IMR-90 (cell line): ENCODE results near the gene LRP6. TPM values are rescaled to one million over a fixed set of nuclear protein-coding genes. Genes with fewer than 3 reads are reported as not detected.

ENCODE experiments used
- ATAC-seq: fragments of 200-7000 bp; cut with Tn5 transposase; 2 replicates; pipeline ENCODE4 v1.9.1; 2020; ENCODE audit warnings: low read depth, mild to moderate bottlenecking, moderate library complexity
- BruUV-seq: library from RNA; stranded (reverse); fragments of 400-500 nt; replicated peaks from 2 replicates; lab custom pipeline; 2021; lab: Mats Ljungman, UMichigan
- CTCF ChIA-PET: fragments of 300-600 bp; formaldehyde crosslinking; extraction: SDS; loops from one replicate; lab custom pipeline; 2021; ENCODE audit warnings: antibody characterized with exemption; lab: Yijun Ruan, JAX
- POLR2A ChIA-PET: fragments of 300-600 bp; sonication (Branson Sonifier 250); formaldehyde crosslinking; loops from one replicate; lab custom pipeline; 2022; ENCODE audit warnings: antibody characterized with exemption; ENCODE audit not compliant: unreplicated experiment; lab: Charles Lee
- DNase-seq: peaks from one replicate; pipeline ENCODE4 v3.0.0; 2013
- H2AFZ ChIP-seq: replicated peaks from 2 replicates; pipeline ENCODE3; 2013; ENCODE audit warnings: low read length, mild to moderate bottlenecking; ENCODE audit not compliant: poor library complexity
- H2AK5ac ChIP-seq: 2 replicates; pipeline ENCODE4 v1.6.1; 2013; ENCODE audit warnings: low read depth, low read length, inconsistent platforms
- H2AK9ac ChIP-seq: replicated peaks from 2 replicates; pipeline ENCODE3; 2013; ENCODE audit warnings: mild to moderate bottlenecking, low read depth, low read length, moderate library complexity; ENCODE audit not compliant: poor library complexity
- H2BK120ac ChIP-seq: 2 replicates; pipeline ENCODE4 v1.6.1; 2013; ENCODE audit warnings: low read depth, low read length, inconsistent platforms
- H2BK15ac ChIP-seq: 3 replicates; pipeline ENCODE4 v1.6.1; 2013; ENCODE audit warnings: low read depth, low read length, inconsistent platforms
- H2BK20ac ChIP-seq: 2 replicates; pipeline ENCODE4 v1.6.1; 2013; ENCODE audit warnings: low read depth, mild to moderate bottlenecking, inconsistent platforms, low read length, moderate library complexity
- H2BK5ac ChIP-seq: 2 replicates; pipeline ENCODE4 v1.6.1; 2013; ENCODE audit warnings: mild to moderate bottlenecking, low read depth, low read length, inconsistent platforms; ENCODE audit not compliant: poor library complexity, severe bottlenecking
- H3K14ac ChIP-seq: replicated peaks from 2 replicates; pipeline ENCODE4 v1.6.1; 2013; ENCODE audit warnings: low read depth, low read length, inconsistent platforms
- H3K18ac ChIP-seq: 2 replicates; pipeline ENCODE4 v1.6.1; 2013; ENCODE audit warnings: low read depth, low read length, control low read depth
- H3K23ac ChIP-seq: 2 replicates; pipeline ENCODE4 v1.6.1; 2013; ENCODE audit warnings: low read depth, low read length, inconsistent platforms
- H3K27ac ChIP-seq: 2 replicates; pipeline ENCODE4 v1.5.1; 2013; ENCODE audit warnings: mild to moderate bottlenecking, control low read depth, low read length; ENCODE audit not compliant: insufficient read depth
- H3K27me3 ChIP-seq: 2 replicates; pipeline ENCODE4 v1.6.1; 2013; ENCODE audit warnings: low read length; ENCODE audit not compliant: control insufficient read depth, insufficient read depth
- H3K36me3 ChIP-seq: 2 replicates; pipeline ENCODE4 v1.6.1; 2013; ENCODE audit warnings: low read length, mixed read lengths; ENCODE audit not compliant: control insufficient read depth, insufficient read depth
- H3K4ac ChIP-seq: 2 replicates; pipeline ENCODE4 v1.6.1; 2013; ENCODE audit warnings: low read depth, low read length, inconsistent platforms
- H3K4me1 ChIP-seq: 2 replicates; pipeline ENCODE4 v1.6.1; 2013; ENCODE audit warnings: low read length, mixed read lengths; ENCODE audit not compliant: control insufficient read depth, insufficient read depth
- H3K4me2 ChIP-seq: 2 replicates; pipeline ENCODE4 v1.6.1; 2013; ENCODE audit warnings: low read depth, mild to moderate bottlenecking, control low read depth, low read length, moderate library complexity
- H3K4me3 ChIP-seq: 2 replicates; pipeline ENCODE4 v1.5.1; 2013; ENCODE audit warnings: low read depth, mild to moderate bottlenecking, control low read depth, low read length, moderate library complexity; ENCODE audit not compliant: insufficient read depth
- H3K56ac ChIP-seq: 2 replicates; pipeline ENCODE4 v1.6.1; 2013; ENCODE audit warnings: low read length, inconsistent platforms; ENCODE audit not compliant: insufficient read depth; ENCODE audit errors: extremely low read depth
- H3K79me1 ChIP-seq, 2 experiments: 2 replicates each; pipeline ENCODE4 v1.6.1; 2013; ENCODE audit warnings: low read length in 2 of 2, inconsistent platforms in 1 of 2, low read depth in 1 of 2
- H3K9ac ChIP-seq: 2 replicates; pipeline ENCODE4 v1.6.1; 2013; ENCODE audit warnings: low read depth, low read length, control low read depth
- H3K9me1 ChIP-seq: 2 replicates; pipeline ENCODE4 v1.6.1; 2013; ENCODE audit warnings: low read length, inconsistent platforms; ENCODE audit not compliant: insufficient read depth
- H3K9me3 ChIP-seq: 2 replicates; pipeline ENCODE4 v1.6.1; 2013; ENCODE audit warnings: low read length; ENCODE audit not compliant: control insufficient read depth, insufficient read depth
- H4K20me1 ChIP-seq: 2 replicates; pipeline ENCODE4 v1.6.1; 2013; ENCODE audit warnings: low read length, inconsistent platforms; ENCODE audit not compliant: insufficient read depth
- H4K5ac ChIP-seq: 2 replicates; pipeline ENCODE4 v1.6.1; 2013; ENCODE audit warnings: mild to moderate bottlenecking, low read depth, low read length, control low read depth
- H4K8ac ChIP-seq, 2 experiments: 2 replicates each; pipeline ENCODE4 v1.6.1; 2013; ENCODE audit warnings: low read depth in 2 of 2, low read length in 2 of 2, control low read depth in 1 of 2, inconsistent platforms in 1 of 2
- H4K91ac ChIP-seq: 2 replicates; pipeline ENCODE4 v1.6.1; 2013; ENCODE audit warnings: low read depth, low read length, inconsistent platforms; ENCODE audit not compliant: insufficient read depth
- CTCF ChIP-seq: conservative IDR thresholded peaks from 2 replicates; pipeline ENCODE4 v1.5.1; 2012; ENCODE audit warnings: mild to moderate bottlenecking, low read depth, low read length, improper control_type of control experiment
- FOS ChIP-seq: fragments of 150-350 bp; IDR thresholded peaks from 2 replicates; pipeline ENCODE4 v1.6.1; 2016; ENCODE audit warnings: low read depth, low read length
- NFE2L2 ChIP-seq: fragments of 150-350 bp; IDR thresholded peaks from 2 replicates; pipeline ENCODE4 v1.6.1; 2016; ENCODE audit warnings: low read depth, mild to moderate bottlenecking, low read length
- POLR2A ChIP-seq: IDR thresholded peaks from 2 replicates; pipeline ENCODE4 v1.6.1; 2012; ENCODE audit warnings: mild to moderate bottlenecking, low read depth, low read length
- RCOR1 ChIP-seq: IDR thresholded peaks from 2 replicates; pipeline ENCODE4 v1.6.1; 2012; ENCODE audit warnings: mild to moderate bottlenecking, low read length, improper control_type of control experiment; ENCODE audit not compliant: insufficient replicate concordance
- USF2 ChIP-seq: fragments of 150-350 bp; IDR thresholded peaks from 2 replicates; pipeline ENCODE4 v1.6.1; 2017; ENCODE audit warnings: mild to moderate bottlenecking, antibody characterized with exemption, low read length, low read depth
- WGBS, 2 experiments: methylation state at CpG; one replicate each; pipeline versions ENCODE4 v1.1.5 to v1.1.7; 2013; ENCODE audit warnings: missing lambda C conversion rate in 2 of 2; ENCODE audit not compliant: insufficient read length in 1 of 2; ENCODE audit errors: extremely low coverage in 2 of 2; 5-methylcytosine and 5-hydroxymethylcytosine counted together
- dilution Hi-C: fragments of 300-500 bp; cut with HindIII; formaldehyde crosslinking; loops from one replicate; pipeline ENCODE4 v1.14.3; 2018; ENCODE audit warnings: low sequenced_read_pairs; ENCODE audit not compliant: unreplicated experiment
- in situ Hi-C: fragments of 300-500 bp; cut with MboI; formaldehyde crosslinking; loops from 3 replicates; pipeline ENCODE4 v1.14.3; 2019; ENCODE audit warnings: low sequenced_read_pairs, inconsistent platforms, mixed read lengths
- intact Hi-C: fragments of 100-400 bp; cut with micrococcal nuclease; formaldehyde crosslinking; loops from 2 replicates; pipeline ENCODE4 v1.10.0; 2022
- polyA plus RNA-seq, 3 experiments: library from polyadenylated mRNA; depleted of rRNA; stranded (reverse); fragments of >200 nt; gene quantifications; 2 replicates each; pipeline ENCODE4 v1.2.3, GENCODE V29; 2012; ENCODE audit warnings: low replicate concordance in 1 of 3
- total RNA-seq: library from RNA; depleted of rRNA; stranded (reverse); fragments of >200 nt; gene quantifications from 2 replicates; pipeline ENCODE4 v1.2.3, GENCODE V29; 2012

The LRP6 gene
- total and polyA plus RNA-seq, 2 of the 4 experiments (the other 2 are of a cell fraction) = 14.2 to 32.1 TPM

- Histone ChIP-seq H3K4me3 (no peak overlapping the region), H3K9me1 (no peaks in the 10 kb centered on the region; the same call in 1 of the 2 replicates), H3K9ac (no peak overlapping the region), H3K79me1 (peaks cover 0 to 3% of the 10 kb centered on the region in 2 experiments; a peak in 1 of 4 replicates), H4K20me1 (no peaks in the 10 kb centered on the region), H3K4ac (no peak overlapping the region), H2AK9ac (no peak overlapping the region), H2BK120ac (no peak overlapping the region), H4K5ac (no peak overlapping the region), H4K8ac (no peak overlapping the region), H3K23ac (no peak overlapping the region), H3K27me3 (no peaks in the 10 kb centered on the region), H3K14ac (no peak overlapping the region), H2BK20ac (no peak overlapping the region), H4K91ac (no peak overlapping the region), H2BK15ac (no peak overlapping the region), H2AFZ (no peak overlapping the region), H3K36me3 (peaks cover 12% of the 10 kb centered on the region), H2BK5ac (no peak overlapping the region), H3K27ac (no peak overlapping the region), H2AK5ac (no peak overlapping the region), H3K4me1 (no peaks in the 10 kb centered on the region), H3K9me3 (no peaks in the 10 kb centered on the region), H3K4me2 (no peak overlapping the region), H3K56ac (no peak overlapping the region), H3K18ac (no peak overlapping the region)
- ATAC-seq (no peak), DNase-seq (no peak)
- TF ChIP-seq NFE2L2 (no peak), USF2 (no peak), FOS (no peak), CTCF (no peak), RCOR1 (no peak), POLR2A (no peak)
- ChIA-PET POLR2A (no interaction called here), CTCF (no interaction called here)
- no TSS peak for BruUV-seq
- in situ Hi-C loops = no loop called here
- intact Hi-C loops = no loop called here
- dilution Hi-C loops = no loop called here
- WGBS, 2 experiments = no CpG with 5 or more reads among the region's 3 CpGs
Observed at GRCh38 chr12:12133259-12133658, 133.6 kb downstream of the LRP6 start.
